Stimulated activated CD4-positive, alpha-beta T cell treated with anti-CD3 and anti-CD28 coated beads, Interleukin-2, amount 100 ng/mL, for 48 hours (primary cell): Measurements from ENCODE around the gene ZNF273.
"Not testable (repeated sequence)": the region's sequence is repeated elsewhere in the genome, so short reads cannot be mapped to it uniquely, and the experiment has no call there.

Experiments used
- DNase-seq, 2 donors: peaks; one replicate each; pipeline ENCODE4 v3.0.0-alpha.2; 2020

Gene ZNF273

DNA sequence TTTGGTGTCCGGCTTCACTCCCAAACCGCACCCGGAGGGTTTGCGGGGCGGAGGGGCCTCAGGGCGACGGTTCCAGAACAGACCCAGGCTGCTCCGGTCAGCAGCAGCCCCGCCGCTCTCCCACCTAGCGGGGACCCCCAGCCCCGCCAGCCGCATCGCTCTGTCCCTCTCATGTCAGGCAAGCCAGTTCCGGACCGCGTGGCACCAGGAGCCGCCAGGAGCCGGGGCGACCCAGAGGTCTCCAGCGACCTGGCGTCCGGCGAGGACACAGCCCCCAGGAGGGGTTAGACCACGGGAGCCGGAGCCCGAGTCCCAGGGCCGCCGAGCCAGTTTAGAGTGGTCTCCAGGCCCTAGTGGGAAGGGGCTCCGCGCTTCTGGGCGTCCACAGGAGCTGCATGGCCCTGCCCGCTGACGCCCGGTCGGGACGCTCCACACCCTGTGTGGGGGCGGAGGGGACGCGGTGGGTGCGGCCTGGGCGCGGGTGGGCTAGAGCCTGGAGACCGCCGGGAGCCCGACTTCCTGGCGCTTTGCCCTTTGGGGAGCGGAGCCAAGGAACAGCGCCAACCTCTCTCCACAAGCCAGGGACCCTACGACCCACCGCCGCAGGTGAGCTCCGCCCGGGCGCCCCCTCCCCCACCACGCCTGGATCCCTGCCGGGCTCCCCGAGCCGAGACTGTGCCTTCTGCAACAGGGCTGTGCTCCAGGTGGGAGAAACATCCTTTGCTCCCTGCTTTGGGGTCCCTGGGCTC is 44.4 kb downstream of the ZNF273 start:
- DNase-seq = no peak

DNA sequence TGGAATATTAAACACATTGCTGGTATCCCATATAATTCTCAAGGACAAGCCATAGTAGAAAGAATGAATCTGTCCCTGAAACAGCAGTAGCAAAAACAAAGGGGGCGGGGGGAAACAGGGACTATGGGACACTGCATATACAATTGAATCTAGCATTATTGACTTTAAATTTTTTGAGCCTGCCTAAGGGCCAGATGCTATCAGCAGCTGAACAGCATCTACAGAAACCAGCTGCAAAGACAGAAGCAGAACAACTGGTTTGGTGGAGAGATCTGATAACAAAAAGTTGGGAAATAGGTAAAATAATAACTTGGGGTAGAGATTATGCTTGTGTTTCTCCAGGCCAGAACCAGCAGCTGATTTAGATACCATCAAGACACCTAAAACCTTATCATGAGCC is 45.7 kb downstream of the ZNF273 start:
- not testable (repeated sequence) for DNase-seq

DNA sequence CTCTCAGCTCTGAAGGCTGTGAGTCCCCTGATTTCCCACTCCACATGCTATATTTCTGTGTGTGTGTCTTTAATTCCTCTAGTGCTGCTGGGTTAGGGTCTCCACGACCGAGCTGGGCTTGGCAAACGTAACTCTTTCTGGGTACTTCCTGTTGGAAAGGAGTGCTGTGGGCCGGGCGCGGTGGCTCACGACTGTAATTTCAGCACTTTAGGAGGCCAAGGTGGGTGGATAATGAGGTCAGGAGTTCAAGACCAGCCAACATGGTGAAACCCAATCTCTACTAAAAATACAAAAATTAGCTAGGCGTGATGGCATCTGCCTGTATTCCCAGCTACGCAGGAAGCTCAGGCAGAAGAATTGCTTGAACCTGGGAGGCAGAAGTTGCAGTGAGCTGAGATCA is 47.6 kb downstream of the ZNF273 start:
- peak in 1 of 2 donors; percentile 2 for DNase-seq

DNA sequence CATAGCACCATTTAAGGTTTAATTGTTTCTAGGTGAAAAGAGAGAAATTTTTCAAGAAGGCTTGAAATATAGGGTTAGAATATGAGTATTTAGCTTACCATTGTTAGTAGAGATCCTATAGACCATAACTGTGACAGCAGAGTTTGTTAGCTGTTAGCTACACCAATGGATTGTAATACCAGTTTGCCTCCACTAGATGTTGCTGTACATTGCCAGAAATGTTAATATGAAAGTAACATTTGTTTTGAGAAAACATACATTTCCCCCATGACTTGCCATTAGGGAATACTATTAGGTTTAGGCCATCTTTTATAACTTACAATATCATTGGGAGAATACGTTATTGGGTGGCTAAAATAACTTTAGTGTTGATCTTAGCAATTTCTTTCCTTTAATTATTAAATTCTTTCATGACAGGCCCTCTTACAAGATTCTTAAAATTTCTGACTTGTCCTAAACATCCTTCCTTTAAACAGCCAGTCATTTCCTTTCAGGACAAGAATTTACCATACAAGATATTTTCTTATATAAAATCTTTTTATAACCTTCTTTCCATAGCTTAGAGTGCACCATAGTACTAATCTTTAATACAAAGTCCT is 48.3 kb downstream of the ZNF273 start:
- no peak for DNase-seq

DNA sequence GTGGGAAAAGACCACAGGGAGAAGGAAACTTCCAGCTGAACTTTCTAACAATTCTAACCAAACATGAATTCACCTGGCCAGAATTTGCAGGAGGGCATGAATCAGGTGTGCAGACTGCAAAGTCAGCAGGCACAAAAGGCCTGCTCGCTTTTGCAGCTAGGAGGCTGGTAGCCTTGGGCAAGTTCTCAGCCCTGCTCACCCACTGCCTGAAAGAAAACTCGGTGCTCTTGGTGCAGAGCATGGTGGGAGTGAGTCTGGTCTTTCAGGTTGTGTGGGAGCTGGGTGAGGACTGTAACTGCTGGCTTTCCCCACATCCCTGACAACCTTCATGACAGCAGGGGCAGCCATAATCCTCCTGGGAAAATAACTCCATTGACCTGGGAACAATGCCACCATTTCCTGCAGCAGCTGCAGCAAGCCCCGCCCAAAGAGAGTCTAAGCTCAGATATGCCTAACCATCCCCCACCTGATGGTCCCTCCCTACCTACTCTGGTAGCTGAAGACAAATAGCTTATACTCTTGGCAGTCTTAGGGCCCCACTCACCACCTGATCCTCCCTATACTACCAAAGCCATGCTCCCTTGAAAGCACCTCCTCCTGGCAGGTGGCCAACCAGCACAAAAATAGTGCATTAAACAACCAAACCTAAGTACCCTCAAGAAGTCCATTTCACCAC is 56.1 kb downstream of the ZNF273 start:
- DNase-seq = no peak

DNA sequence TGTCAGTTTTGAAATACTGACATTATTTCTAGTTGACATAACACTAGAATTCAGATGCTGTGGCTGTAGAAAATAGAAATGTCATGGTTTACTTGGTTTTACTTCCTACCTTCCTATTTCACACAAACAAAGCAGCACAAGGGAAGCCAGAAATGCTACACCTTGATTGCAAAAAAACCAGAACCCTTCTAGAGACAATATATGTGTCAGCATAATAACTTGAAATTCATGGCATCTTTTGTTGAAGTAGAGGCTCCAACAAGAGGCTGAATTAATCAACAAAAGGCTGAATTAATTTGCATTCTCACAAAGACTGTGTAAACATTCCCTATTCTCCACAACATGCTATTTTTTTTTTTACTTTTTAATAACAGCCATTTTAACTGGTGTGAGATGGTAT is 62.5 kb downstream of the ZNF273 start:
- DNase-seq = no peak

DNA sequence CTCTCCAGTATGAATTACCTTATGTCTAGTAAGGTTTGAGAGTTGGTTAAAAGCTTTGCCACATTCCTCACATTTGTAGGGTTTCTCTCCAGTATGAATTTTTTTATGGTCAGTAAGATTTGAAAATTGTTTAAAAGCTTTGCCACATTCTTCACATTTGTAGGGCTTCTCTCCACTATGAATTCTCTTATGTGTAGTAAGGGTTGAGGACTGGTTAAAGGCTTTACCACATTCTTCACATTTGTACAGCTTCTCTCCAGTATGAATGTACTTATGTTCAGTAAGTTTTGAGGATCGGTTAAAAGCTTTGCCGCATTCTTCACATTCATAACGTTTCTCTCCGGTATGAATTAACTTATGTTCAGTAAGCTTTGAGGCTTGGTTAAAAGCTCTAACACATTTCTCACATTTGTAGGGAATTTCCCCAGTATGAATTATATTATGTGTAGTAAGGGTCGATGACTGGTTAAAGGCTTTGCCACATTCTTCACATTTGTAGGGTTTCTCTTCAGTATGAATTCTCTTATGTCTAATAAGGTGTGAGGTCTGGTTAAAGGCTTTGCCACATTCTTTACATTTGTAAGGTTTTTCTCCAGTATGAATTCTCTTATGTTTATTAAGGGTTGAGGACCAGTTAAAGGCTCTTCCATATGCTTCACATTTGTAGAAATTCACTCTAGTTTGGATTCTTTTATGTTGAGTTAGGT is 75.6 kb downstream of the ZNF273 start:
- DNase-seq = no peak
